ENCODE measurements around the gene MRPS15. TPM values are rescaled to one million over a fixed set of nuclear protein-coding genes. Genes with fewer than 3 reads are reported as not detected.

Gene MRPS15
- total RNA-seq, 1 experiment from 2014 or later: 113 TPM

DNA sequence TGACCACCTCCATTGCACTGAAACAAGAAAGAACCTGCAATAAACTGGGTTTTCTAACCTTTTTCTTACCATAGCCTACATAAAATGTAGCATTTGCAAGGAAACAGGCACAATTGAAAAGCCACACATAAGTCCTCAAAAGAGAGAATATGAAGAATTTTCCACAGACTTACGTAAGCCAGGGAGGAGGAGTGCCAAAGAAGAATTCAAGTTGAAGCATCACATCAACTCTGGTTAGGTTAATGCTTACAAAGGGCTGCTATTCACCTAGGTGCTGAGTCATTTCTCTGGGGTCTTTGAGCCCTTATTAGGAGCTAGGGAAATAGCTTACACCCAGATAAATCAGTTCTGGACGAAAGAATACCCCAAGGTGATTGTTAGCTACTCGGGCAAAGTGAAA lies 23.5 kb downstream of the MRPS15 start:
- no peaks in the 10 kb centered on the region for H3K9me3 ChIP-seq (ENCODE audit: control insufficient read depth, insufficient read depth, low read depth, low read length)
- no peaks in the 10 kb centered on the region for H3K36me3 ChIP-seq (ENCODE audit: control insufficient read depth, insufficient read depth, low read length)
- H3K4me3 ChIP-seq (ENCODE audit: low read depth in 2 of 2, low read length in 2 of 2): no peak overlapping the region
- in situ Hi-C loops (cut with HindIII; ENCODE audit: low pct_unique_long_range_greater_than_20kb, low sequenced_read_pairs) (no loop called here), intact Hi-C loops (cut with micrococcal nuclease; ENCODE audit: unreplicated experiment) (no loop called here)
- TF ChIP-seq TCF7L2 (IDR thresholded peaks at IDR 0.05; ENCODE audit: low read depth, low read length) (no peak), POLR2AphosphoS5 (IDR thresholded peaks at IDR 0.05; ENCODE audit: low read depth, low read length) (no peak), REST (IDR thresholded peaks at IDR 0.05; ENCODE audit: insufficient read depth in 1 of 2, low read depth in 2 of 2, low read length in 1 of 2) (no peak), SIN3A (IDR thresholded peaks at IDR 0.05; ENCODE audit: borderline replicate concordance, insufficient read depth, low read depth, low read length) (no peak)
- TF ChIP-seq, protein P1, sequence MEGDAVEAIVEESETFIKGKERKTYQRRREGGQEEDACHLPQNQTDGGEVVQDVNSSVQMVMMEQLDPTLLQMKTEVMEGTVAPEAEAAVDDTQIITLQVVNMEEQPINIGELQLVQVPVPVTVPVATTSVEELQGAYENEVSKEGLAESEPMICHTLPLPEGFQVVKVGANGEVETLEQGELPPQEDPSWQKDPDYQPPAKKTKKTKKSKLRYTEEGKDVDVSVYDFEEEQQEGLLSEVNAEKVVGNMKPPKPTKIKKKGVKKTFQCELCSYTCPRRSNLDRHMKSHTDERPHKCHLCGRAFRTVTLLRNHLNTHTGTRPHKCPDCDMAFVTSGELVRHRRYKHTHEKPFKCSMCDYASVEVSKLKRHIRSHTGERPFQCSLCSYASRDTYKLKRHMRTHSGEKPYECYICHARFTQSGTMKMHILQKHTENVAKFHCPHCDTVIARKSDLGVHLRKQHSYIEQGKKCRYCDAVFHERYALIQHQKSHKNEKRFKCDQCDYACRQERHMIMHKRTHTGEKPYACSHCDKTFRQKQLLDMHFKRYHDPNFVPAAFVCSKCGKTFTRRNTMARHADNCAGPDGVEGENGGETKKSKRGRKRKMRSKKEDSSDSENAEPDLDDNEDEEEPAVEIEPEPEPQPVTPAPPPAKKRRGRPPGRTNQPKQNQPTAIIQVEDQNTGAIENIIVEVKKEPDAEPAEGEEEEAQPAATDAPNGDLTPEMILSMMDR (IDR thresholded peaks at IDR 0.05): no peak
- ATAC-seq (no peak), DNase-seq (ENCODE audit: low read depth, low spot score) (no peak)
- BruUV-seq (replicated peaks): no TSS peak
- POLR2A ChIA-PET: interaction anchor here (0.9 kb wide), 1 partner anchor 15 kb away, joined by 4 read pairs; no protein-coding TSS in a partner anchor
- no peaks in the 10 kb centered on the region for H3K4me1 ChIP-seq (ENCODE audit: control insufficient read depth, insufficient read depth, low read length)
- CTCF ChIA-PET: no interaction called here
- H3K27me3 ChIP-seq (ENCODE audit: control insufficient read depth, insufficient read depth, low read length): no peaks in the 10 kb centered on the region
- no peak overlapping the region for H3K27ac ChIP-seq (ENCODE audit: low read length)

GRCh38 chr1:36440044-36440443 lies 24.1 kb downstream of the MRPS15 start:
- intact Hi-C loops (cut with micrococcal nuclease; ENCODE audit: unreplicated experiment): no loop called here
- no peak overlapping the region for H3K4me3 ChIP-seq (ENCODE audit: low read depth in 2 of 2, low read length in 2 of 2)
- ChIA-PET POLR2A (no interaction called here), CTCF (no interaction called here)
- in situ Hi-C loops (cut with HindIII; ENCODE audit: low pct_unique_long_range_greater_than_20kb, low sequenced_read_pairs): no loop called here
- ATAC-seq: no peak
- no peaks in the 10 kb centered on the region for H3K9me3 ChIP-seq (ENCODE audit: control insufficient read depth, insufficient read depth, low read depth, low read length)
- no peak overlapping the region for H3K27ac ChIP-seq (ENCODE audit: low read length)
- H3K27me3 ChIP-seq (ENCODE audit: control insufficient read depth, insufficient read depth, low read length): no peaks in the 10 kb centered on the region
- DNase-seq (ENCODE audit: low read depth, low spot score): no peak
- H3K4me1 ChIP-seq (ENCODE audit: control insufficient read depth, insufficient read depth, low read length): no peaks in the 10 kb centered on the region
- no peak for TF ChIP-seq SIN3A (IDR thresholded peaks at IDR 0.05; ENCODE audit: borderline replicate concordance, insufficient read depth, low read depth, low read length)
- no peak for TF ChIP-seq REST (IDR thresholded peaks at IDR 0.05; ENCODE audit: insufficient read depth in 1 of 2, low read depth in 2 of 2, low read length in 1 of 2)
- TF ChIP-seq TCF7L2 (IDR thresholded peaks at IDR 0.05; ENCODE audit: low read depth, low read length): no peak
- TF ChIP-seq, protein P1 (IDR thresholded peaks at IDR 0.05): no peak
- no peak for TF ChIP-seq POLR2AphosphoS5 (IDR thresholded peaks at IDR 0.05; ENCODE audit: low read depth, low read length)
- no peaks in the 10 kb centered on the region for H3K36me3 ChIP-seq (ENCODE audit: control insufficient read depth, insufficient read depth, low read length)
- BruUV-seq (replicated peaks): no TSS peak
